Esophagus muscularis mucosa (tissue), 4 donors: ENCODE measurements around the gene NUP98.

Experiments used
- CTCF ChIP-seq, 3 experiments: fragments of 200-600 bp in 2 of 3; fragments of 450-650 bp in 1 of 3; sonication (generic) in 2 of 3; IDR thresholded peaks; one replicate each; pipeline ENCODE4 v1.5.1; 2017 to 2019; ENCODE audit warnings: antibody characterized with exemption in 3 of 3, mild to moderate bottlenecking in 2 of 3, moderate library complexity in 1 of 3
- EP300 ChIP-seq: sonication (generic); formaldehyde crosslinking; IDR thresholded peaks from one replicate; pipeline ENCODE4 v1.6.1; 2017; ENCODE audit warnings: antibody characterized with exemption
- POLR2A ChIP-seq: fragments of 450-650 bp; IDR thresholded peaks from one replicate; pipeline ENCODE4 v1.6.1; 2017; ENCODE audit warnings: antibody characterized with exemption, moderate library complexity, mild to moderate bottlenecking, low read depth
- POLR2AphosphoS5 ChIP-seq, 2 donors: sonication (generic); formaldehyde crosslinking; IDR thresholded peaks; one replicate each; pipeline ENCODE4 v1.6.1; 2017; ENCODE audit warnings: antibody characterized with exemption in 2 of 2

- no peak for TF ChIP-seq CTCF (IDR thresholded peaks at IDR 0.05)
- no peak for TF ChIP-seq POLR2A
- no peak for TF ChIP-seq POLR2AphosphoS5 (IDR thresholded peaks at IDR 0.05)
- TF ChIP-seq EP300, result no peak
These were observed 121.4 kb downstream of the NUP98 start for GRCh38 chr11:3675971-3676370.
